NCI-H1105 (cell line): ENCODE measurements around the gene MYO18B.
A peak's percentile ranks its signal among the peaks of the same experiment; 100 is the strongest.

Source experiments
- DNase-seq: peaks from one replicate; lab custom pipeline; 2025; lab: John Stamatoyannopoulos, UW

The MYO18B gene

GRCh38 chr22:25908212-25908611, 166.2 kb downstream of the MYO18B start:
- DNase-seq = no peak

DNA sequence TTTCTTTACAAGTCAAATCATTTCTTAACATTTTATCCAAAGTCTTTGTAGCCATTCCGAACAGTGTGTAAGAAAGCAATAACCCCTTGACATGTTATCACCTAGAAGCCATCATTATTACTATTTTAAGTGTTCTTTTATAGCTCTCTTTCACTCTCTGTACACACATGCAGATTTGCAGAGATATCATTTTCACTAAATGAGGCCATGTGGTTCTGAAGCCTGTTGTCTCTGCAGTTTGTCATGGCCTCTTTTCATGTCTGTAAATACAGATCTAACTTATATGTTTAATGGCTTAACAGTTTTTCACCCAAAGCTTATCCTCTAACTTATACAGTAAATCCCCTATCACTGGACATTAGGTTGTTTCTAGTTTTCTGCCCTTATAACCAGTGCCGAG, 166.8 kb downstream of the MYO18B start:
- DNase-seq = no peak

GRCh38 chr22:25909614-25910387, 167.8 kb downstream of the MYO18B start:
- no peak for DNase-seq

DNA sequence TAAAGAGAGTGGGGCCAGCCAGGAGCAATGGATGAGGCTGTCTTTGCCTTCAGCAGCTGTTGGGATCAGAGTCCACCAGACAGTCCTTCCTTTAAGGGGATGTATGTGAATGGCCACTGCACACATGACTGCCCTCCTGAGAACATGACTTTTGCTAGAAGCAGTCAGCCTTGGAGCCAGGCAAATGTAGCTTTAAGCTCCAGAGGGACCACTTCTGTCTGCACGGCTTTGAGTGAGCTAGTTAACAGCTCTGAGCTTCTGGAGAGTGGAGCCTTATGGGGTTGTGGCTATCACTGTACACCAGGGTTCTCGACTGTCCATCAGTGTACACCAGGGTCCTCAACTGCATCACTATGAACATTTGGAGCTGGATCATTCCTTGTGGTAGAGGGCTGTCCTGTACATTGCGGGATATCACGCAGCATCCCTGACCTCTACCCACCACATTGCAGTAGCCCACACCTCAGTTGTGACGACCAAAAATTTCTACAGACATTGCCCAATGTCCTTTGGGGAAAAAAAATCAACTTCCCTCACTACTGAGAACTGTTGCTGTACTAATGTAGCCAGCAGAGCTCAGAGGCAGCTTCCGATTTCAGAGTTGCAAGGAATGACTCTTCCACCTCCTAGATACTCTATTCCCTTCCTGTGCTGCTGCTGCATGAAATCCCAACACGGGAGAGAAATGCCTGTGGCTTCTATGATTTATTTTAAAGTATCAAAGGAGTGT, 169.4 kb downstream of the MYO18B start:
- DNase-seq = no peak

DNA sequence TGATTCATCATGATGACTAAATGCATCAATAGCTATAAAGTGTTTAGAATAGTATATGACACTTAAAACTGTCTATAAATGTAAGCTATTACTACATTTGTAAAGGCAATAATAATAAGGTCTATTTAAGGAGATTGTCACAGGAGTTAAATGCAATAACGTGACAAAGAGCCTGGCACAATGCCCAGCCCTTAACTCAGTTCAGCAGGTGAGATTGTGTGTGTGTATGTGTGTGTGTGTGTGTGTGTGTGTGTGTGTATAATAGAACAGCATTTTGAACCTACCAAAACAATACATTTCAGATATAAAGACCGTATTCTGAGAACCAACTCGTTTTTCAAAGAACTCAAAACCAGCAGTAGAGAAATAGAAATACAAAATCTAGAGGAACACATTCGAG, 177.5 kb downstream of the MYO18B start:
- DNase-seq = peak; percentile 79

- no peak for DNase-seq
Measured at GRCh38 chr22:25922141-25922540, 180.2 kb downstream of the MYO18B start.

DNA sequence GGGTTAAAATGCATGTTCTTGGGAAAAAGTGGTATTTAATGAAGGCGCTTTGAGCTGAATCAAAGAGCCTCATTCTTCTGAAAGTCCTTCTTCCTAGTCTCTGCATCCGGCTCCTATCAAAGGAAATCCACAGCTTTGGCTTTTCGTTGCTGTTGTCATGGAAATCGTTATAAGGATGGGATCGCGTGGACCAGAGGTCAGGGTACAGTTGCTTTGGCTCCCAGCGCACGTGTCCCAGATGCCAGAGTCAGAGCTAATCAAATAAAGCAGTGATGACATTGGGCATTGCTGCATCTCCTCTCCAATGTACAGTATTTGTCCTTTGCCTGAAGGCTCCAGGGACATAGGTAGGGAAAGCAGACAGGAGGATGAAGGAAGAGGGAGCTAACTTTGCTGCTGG, 181.9 kb downstream of the MYO18B start:
- no peak for DNase-seq

DNA sequence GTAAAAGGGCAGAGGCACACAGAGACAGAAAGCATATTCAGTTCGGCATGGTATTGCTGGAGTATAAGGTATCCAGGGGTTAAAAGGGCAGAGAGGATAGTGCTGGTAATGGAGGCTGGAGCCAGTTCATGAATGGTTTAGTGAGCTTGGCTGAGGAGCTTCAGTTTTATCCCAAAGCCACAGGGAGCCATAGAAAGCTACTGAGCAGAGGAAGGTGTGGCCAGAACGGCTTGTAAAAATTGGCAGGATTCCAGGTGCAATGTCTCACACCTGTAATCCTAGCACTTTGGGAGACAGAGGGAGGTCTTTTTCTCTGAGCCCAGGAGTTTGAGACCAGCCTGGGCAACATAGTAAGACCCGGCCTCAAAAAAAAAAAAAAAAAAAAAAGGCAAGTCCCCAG, 186.1 kb downstream of the MYO18B start:
- no peak for DNase-seq

DNA sequence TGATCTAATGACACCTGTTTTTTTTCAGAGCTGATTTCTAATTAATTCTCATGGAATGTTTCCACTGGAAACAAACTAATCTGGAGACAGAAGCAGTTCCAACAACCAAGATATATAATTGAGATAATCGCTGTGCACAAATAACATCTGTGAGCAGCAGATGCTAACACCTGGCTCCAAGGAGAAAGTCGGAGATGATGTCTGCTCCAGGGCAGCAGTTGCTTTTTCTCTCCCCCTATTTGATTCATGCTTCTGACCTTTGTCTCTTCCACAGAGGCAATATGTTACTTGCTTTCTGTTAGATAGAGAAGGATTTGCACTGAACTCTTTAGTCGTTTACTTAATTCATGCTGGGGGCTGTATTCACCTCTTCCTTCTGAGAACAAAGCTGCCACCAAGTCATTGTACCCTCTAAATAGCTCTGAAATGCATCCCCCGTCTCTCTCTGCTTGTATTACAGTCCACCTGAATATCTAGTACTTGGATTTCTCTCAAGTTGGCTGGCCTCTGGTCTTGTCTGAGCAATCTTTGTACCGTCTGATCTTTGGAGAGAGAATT, 187.4 kb downstream of the MYO18B start:
- DNase-seq = no peak

DNA sequence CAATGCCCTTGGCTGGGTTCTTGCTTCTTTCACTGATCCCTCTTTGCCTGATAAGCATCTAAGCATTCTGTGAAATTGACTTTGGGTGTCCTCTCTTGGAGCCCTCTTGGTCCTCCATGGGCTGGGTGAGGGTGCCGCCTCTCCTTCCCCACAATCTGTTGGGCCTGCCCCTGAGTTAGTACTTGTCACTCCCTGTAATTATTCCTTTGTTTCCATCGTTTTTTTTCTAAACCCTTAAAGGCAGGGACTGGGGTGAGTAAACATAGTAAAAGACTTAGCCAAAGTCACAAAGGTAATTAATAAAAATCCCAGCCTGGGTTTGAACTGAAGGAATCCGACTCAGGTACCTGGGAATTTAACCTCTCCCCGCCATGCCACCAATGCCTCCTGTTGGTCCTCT, 188.1 kb downstream of the MYO18B start:
- no peak for DNase-seq

GRCh38 chr22:25930788-25931310, 188.9 kb downstream of the MYO18B start:
- peak; percentile 77 for DNase-seq

DNA sequence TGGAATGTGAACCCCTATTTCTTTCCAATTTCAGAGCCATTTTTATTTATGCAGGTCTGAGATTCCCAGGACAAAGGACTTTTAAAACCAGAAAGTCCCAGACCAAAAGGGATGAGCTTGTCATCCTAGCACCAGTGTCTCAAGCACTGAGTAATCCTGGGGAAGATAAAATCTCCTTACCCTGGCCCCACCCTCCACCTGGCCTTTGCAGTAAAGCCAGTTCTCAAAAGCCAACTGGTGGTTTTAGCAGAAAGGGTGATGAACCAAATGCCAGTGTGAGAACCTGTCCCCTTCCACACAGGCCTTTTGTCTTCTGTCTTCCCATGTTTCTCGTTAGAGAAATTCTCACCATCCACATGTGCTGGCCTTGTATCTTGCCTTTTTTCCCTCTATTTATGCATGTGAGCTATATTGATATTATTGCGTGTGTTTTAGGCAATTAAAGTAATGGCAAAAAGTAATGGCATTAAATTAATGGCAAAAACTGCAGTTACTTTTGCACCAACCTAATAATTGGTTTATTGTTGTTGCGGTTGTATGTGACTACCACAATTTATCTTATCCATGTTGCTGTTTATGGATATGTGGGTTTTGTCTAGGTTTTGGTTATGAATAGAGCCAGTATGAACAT, 191.3 kb downstream of the MYO18B start:
- no peak for DNase-seq

- DNase-seq = no peak
Measured at GRCh38 chr22:25935266-25936058, 193.5 kb downstream of the MYO18B start.

- DNase-seq = no peak
Measured at GRCh38 chr22:25938151-25938550, 196.2 kb downstream of the MYO18B start.

- DNase-seq = no peak
Measured at GRCh38 chr22:25939384-25939783, 197.4 kb downstream of the MYO18B start.

DNA sequence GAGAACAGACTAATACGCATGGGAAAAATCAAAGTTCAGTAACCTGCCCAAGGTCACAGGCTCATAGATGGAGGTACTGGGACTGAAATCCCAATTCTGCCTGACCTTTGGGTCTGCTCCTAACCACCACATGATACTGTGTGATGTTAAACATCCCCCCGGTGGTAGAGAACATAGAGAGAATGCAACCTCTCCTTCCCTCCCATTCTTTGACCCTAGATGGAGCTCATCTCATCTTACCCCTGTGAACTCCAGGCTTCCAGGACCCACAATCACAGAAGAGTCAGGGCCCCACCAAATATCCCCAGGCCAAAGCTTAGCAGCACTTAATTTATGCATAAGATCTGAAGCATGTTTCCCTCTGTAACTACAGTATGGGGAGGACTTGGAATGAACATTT, 198.5 kb downstream of the MYO18B start:
- DNase-seq = no peak

DNA sequence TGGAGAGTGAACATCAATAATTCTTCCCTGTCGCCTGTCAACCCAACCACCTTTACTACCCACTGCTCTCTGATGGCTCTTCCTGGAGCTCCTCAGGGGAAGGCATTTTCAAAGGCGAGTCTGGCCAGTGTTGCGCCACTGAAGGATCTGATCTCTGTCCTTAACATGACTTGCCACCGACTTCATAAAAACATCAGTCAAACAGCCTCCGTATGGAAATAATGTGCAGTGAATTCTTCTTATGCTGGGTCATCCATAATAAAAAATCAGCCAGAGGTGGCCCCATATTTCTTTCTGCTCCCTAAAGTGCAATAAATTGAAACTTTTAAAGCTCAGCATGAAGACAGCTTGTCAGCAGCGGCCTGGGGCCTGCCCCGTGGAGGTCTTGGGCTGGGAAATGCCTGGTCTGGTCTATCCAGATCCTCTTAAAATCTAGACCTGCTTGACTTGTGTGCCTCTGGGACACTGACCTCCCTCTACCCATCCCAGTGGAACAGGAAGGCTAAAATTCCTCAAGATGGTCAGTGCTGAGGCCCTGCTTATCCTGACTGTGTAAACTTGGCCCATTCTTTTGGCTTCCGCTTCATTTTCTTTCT, 199.5 kb downstream of the MYO18B start:
- DNase-seq = no peak

DNA sequence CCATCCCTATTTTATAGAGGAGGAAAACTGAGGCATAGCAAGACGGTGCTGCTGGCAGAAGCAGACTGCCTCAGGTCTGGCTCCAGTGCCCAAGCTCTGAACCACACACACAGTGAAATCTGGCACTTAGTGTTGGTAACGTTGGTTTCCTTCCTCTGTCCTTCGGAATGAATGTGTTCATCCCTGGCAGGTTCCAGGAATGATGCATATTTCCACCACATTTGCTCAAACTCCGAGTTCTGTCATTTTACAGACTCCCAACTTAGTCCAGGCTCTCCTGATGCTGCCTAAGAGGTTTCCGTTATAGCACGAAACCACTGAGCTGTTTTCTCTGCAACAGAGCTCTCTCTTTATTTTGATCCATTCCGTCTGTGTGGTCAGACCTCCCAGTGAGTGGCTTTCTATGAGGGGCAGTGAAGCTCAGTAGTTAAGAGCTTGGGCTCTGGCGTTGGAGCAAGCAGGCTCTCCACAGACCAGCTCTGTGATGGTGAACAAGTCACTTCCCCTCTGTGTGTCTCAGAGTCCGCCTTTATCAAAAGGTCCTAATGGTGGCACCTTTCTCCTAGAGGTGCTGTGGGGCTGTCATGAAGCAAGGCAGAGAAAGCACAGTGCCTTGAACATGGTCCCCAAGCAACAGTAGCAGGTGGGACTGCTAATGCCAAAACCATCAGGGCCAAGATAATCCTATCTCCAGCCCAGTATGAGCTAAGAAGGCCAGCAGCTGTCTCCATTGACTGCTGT, 200.3 kb downstream of the MYO18B start:
- DNase-seq = no peak

DNA sequence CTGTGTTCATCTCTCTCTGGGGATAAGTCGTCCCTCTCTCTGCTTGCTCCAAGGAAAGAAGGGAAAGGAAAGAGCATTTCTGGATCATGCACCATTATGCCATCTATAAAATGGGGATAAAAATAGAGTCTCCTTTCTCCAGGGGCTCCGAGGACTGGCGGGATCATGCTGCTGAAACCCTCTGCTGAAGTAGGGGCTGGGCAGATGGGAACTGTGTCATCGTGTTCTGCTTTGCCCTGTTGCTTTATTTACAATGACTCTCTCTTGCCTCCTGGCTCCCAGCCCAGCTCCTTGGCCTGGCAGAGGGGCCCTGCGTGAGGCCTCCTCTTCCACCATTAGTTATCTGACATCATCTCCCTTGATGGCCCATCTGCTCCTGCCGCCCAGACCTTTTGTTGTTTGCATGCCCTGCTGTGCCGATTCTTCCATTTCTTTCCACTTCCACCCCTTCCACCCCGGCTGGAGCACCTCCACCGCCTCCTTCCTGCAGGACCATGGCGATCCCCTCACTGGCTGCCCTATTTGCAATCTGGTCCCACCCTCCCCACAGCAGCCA, 200.9 kb downstream of the MYO18B start:
- DNase-seq = peak; percentile 80

GRCh38 chr22:25950111-25950510, 208.1 kb downstream of the MYO18B start:
- DNase-seq = no peak
